ENCODE results near the gene TAF1B. TPM values are rescaled to one million over a fixed set of nuclear protein-coding genes. Genes with fewer than 3 reads are reported as not detected.

TAF1B gene
- total RNA-seq, 4 donors from 2014 or later, result 0.80 to 18.9 (median 4.4) TPM; not detected in 1

DNA sequence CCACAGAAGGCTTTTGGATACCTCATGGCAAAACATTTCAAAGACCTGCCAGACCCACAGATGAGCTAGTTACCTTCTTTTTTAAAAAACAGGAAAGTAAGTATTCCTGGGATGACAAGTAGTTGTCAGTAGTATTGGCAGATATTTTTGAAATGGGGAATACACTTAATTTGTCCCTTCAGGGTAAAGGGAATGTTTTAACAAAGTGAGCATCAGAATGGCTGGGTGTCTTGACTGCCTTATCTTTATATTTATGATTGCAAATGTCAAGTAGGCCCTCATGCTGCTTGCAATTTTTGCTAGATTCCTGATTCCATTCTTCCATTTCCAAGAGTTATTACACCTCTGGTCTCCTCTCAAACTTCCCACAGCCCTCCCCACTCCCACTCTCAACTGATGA is 4.9 kb upstream of the TAF1B start:
- intact Hi-C loops (cut with DNase I; ENCODE audit: low total_unique reads), result no loop called here
- Histone ChIP-seq H3K4me1 (peaks cover 0 to 6% (median 2%) of the 10 kb centered on the region in 4 donors), H3K9me3 (no peaks in the 10 kb centered on the region), H3K27me3 (no peaks in the 10 kb centered on the region), H3K36me3 (no peaks in the 10 kb centered on the region), H3K4me3 (no peak overlapping the region), H3K27ac (no peak overlapping the region)
- DNase-seq, result no peak
- TF ChIP-seq CTCF (IDR thresholded peaks at IDR 0.05) (no peak), POLR2AphosphoS5 (IDR thresholded peaks at IDR 0.05) (no peak), POLR2A (IDR thresholded peaks at IDR 0.05) (no peak)
- in situ Hi-C loops (cut with MboI; ENCODE audit: low pct_ligation_motif_present in 1 of 4, low pct_unique_long_range_greater_than_20kb in 1 of 4, low sequenced_read_pairs in 3 of 4), result loop anchor here in 1 of 4 donors (25.0 kb wide), 1 partner anchor 599 kb away; the partner anchor contains the start of gene ODC1

- TF ChIP-seq EP300 (IDR thresholded peaks at IDR 0.05; ENCODE audit: low read depth) (no peak), CTCF (IDR thresholded peaks at IDR 0.05) (no peak), POLR2AphosphoS5 (IDR thresholded peaks at IDR 0.05) (no peak), POLR2A (IDR thresholded peaks at IDR 0.05) (no peak)
- H3K27me3 ChIP-seq, result no peaks in the 10 kb centered on the region
- peak overlapping the region; percentile 74 to 92 (median 86) for H3K4me3 ChIP-seq
- DNase-seq, result no peak
- no peaks in the 10 kb centered on the region for H3K36me3 ChIP-seq
- WGBS, 2 donors (ENCODE audit: low coverage in 1 of 2), result 19% methylated on average over 21 of the region's 21 CpGs; no CpG with 5 or more reads in 1 of the 2 donors
- in situ Hi-C loops (cut with MboI; ENCODE audit: low pct_ligation_motif_present in 1 of 4, low pct_unique_long_range_greater_than_20kb in 1 of 4, low sequenced_read_pairs in 3 of 4) (loop anchor here in 1 of 4 donors (25.0 kb wide), 1 partner anchor 595 kb away; the partner anchor contains the start of gene ODC1), intact Hi-C loops (cut with DNase I; ENCODE audit: low total_unique reads) (no loop called here)
- peak overlapping the region; percentile 92 to 94 (median 94) for H3K27ac ChIP-seq
- H3K9me3 ChIP-seq, result no peaks in the 10 kb centered on the region
- H3K4me1 ChIP-seq, result peaks cover 0 to 21% (median 13%) of the 10 kb centered on the region in 4 donors
Measured at GRCh38 chr2:9842487-9843228, 616 bp upstream of the TAF1B start.

- Histone ChIP-seq H3K27me3 (no peaks in the 10 kb centered on the region), H3K36me3 (no peaks in the 10 kb centered on the region), H3K9me3 (no peaks in the 10 kb centered on the region), H3K4me1 (peaks cover 0 to 21% (median 13%) of the 10 kb centered on the region in 4 donors), H3K4me3 (peak overlapping the region; percentile 74 to 92 (median 86)), H3K27ac (peak overlapping the region; percentile 92 to 94 (median 94))
- 17 to 24% methylated on average over 7 to 15 of the region's 15 CpGs for WGBS, 2 donors (ENCODE audit: low coverage in 1 of 2)
- DNase-seq, result no peak
- no peak for TF ChIP-seq EP300 (IDR thresholded peaks at IDR 0.05; ENCODE audit: low read depth)
- no peak for TF ChIP-seq POLR2A (IDR thresholded peaks at IDR 0.05)
- TF ChIP-seq POLR2AphosphoS5 (IDR thresholded peaks at IDR 0.05), result no peak
- peak in 1 of 5 experiments; percentile 2 for TF ChIP-seq CTCF (IDR thresholded peaks at IDR 0.05)
- in situ Hi-C loops (cut with MboI; ENCODE audit: low pct_ligation_motif_present in 1 of 4, low pct_unique_long_range_greater_than_20kb in 1 of 4, low sequenced_read_pairs in 3 of 4), result loop anchor here in 1 of 4 donors (25.0 kb wide), 1 partner anchor 593 kb away; the partner anchor contains the start of gene ODC1
- intact Hi-C loops (cut with DNase I; ENCODE audit: low total_unique reads), result no loop called here
Measured at GRCh38 chr2:9844036-9844483, 786 bp downstream of the TAF1B start.

- 47 to 50% methylated on average over 1 to 5 of the region's 5 CpGs for WGBS, 2 donors (ENCODE audit: low coverage in 1 of 2)
- DNase-seq, result no peak
- intact Hi-C loops (cut with DNase I; ENCODE audit: low total_unique reads), result no loop called here
Measured at GRCh38 chr2:9844576-9844975, 1.3 kb downstream of the TAF1B start.

More at GRCh38 chr2:9844576-9844975, 1.3 kb downstream of the TAF1B start:
- peak overlapping the region; percentile 92 to 94 (median 94) for H3K27ac ChIP-seq
- peak overlapping the region in 2 of 4 donors; percentile 85 to 87 for H3K4me3 ChIP-seq
- in situ Hi-C loops (cut with MboI; ENCODE audit: low pct_ligation_motif_present in 1 of 4, low pct_unique_long_range_greater_than_20kb in 1 of 4, low sequenced_read_pairs in 3 of 4), result loop anchor here in 1 of 4 donors (25.0 kb wide), 1 partner anchor 593 kb away; the partner anchor contains the start of gene ODC1
- no peaks in the 10 kb centered on the region for H3K9me3 ChIP-seq
- TF ChIP-seq EP300 (IDR thresholded peaks at IDR 0.05; ENCODE audit: low read depth) (no peak), POLR2A (IDR thresholded peaks at IDR 0.05) (no peak), CTCF (IDR thresholded peaks at IDR 0.05) (no peak), POLR2AphosphoS5 (IDR thresholded peaks at IDR 0.05) (no peak)
- peaks cover 0 to 21% (median 13%) of the 10 kb centered on the region in 4 donors for H3K4me1 ChIP-seq
- peaks cover 0 to 3% (median 0%) of the 10 kb centered on the region in 4 donors for H3K36me3 ChIP-seq
- no peaks in the 10 kb centered on the region for H3K27me3 ChIP-seq

All from transverse colon (tissue), 4 donors.